ENCODE results near the gene LAMC1.

Gene LAMC1

GRCh38 chr1:183080406-183080805 is 57.2 kb downstream of the LAMC1 start:
- DNase-seq: no peak

DNA sequence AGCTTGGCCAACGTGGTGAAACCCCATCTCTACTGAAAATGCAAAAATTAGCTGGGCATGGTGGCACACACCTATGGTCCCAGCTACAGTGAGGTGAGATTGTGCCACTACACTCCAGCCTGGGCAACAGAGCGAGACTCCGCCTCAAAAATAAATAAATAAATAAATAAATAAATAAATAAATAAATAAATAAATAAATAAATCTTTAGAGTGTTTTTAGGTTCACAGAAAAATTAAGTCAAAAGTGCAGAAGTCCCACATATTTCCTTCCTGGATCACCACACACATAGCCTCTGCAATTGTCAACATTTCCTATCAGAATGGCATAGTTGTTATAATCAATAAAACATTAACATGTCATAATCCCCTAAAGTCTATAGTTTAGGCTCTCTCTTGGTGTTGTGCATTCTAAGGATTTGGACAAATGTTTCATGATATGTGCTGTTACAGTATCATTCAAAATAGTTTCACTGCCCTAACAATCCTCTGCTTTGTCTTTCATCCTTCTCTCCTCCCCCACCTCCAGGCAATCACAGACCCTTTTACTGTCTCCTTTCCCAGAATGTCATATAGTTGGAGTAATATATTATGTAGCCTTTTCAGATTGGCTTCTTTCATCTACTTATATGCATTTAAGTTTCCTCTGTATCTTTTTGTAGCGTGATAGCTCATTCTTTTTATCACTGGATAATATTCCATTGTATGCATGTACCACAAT is 58.3 kb downstream of the LAMC1 start:
- DNase-seq: no peak

DNA sequence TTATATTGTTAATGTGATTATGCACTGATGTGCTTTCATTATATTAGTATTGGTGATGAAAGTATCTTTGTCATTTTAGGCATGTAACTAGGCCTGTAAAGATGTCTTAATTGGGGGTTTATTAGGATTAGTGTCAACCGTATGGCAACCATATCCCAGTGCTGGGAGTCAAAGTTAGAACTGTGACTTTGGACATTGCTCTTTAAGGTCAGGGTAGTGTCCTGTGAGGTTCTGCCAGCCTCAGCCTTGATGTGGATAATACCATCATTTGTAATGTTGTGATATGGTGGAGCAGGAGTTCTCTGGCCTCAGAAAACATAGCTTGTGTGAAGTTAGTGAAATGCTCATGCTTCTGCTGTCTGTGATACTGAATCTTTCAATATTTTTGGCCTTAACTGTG is 59.4 kb downstream of the LAMC1 start:
- no peak for DNase-seq

DNA sequence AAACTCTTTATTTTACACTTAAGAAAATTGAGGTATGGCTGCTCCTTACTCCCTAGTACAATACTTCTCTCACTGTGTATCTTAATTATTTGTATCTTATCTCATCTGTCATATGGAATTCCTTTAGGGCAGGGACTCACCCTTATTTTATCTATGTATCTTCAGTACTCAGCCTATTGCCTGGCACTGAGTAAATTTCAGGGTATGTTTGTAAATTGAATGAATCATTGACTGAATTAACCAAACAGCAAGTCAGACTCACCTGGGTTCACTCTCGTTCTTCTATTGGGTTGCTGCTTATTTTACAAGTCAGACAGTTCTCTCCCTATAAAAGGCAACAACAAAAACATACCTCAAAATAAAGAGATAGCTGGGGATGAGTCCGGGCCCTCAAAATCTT is 63.8 kb downstream of the LAMC1 start:
- DNase-seq: no peak

GRCh38 chr1:183089025-183089639 is 65.9 kb downstream of the LAMC1 start:
- DNase-seq: no peak

- DNase-seq: no peak
Observed at GRCh38 chr1:183090391-183091006, 67.3 kb downstream of the LAMC1 start.

GRCh38 chr1:183091181-183091580 is 68.0 kb downstream of the LAMC1 start:
- no peak for DNase-seq

DNA sequence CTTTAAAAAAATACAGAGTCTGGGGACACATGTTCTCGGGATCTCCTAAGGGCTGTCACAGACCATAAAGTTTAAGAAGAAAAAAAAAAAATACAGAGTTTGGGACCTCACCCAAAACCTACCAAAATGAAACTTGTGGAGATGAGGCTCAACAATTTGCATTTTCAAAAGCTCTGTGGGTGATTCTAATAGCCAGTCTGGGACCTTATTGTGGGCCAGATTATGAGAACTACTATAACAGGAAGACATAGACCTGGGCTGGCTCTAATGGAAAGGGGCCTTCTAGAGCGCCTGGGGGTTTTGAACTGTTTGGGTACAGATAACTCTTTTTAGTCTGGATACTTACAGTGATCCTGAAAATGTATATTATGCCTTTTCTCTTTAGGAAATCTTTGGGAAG is 69.1 kb downstream of the LAMC1 start:
- no peak for DNase-seq

GRCh38 chr1:183093066-183093668 is 69.9 kb downstream of the LAMC1 start:
- no peak for DNase-seq

- peak; percentile 74 for DNase-seq
Observed at GRCh38 chr1:183093786-183094298, 70.6 kb downstream of the LAMC1 start.

DNA sequence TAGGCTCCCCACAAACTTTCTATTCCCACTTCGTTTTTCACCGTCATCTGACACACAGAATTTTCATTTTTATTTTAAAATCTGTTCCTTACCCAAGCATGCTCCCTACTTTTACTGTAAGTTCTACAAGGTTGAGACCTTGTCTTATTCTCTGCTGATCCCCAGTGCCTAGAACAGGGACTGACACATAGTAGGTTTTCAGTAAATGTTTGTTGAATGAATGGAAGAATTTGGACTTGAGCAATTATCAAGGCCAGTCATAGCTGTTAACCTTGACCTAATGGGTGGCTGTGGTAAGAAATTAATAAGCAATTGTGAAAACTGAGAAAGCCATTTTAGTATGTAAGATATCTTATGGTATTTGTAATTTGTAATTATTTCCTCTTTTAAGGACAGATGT is 71.1 kb downstream of the LAMC1 start:
- no peak for DNase-seq

GRCh38 chr1:183096351-183096750 is 73.1 kb downstream of the LAMC1 start:
- no peak for DNase-seq

DNA sequence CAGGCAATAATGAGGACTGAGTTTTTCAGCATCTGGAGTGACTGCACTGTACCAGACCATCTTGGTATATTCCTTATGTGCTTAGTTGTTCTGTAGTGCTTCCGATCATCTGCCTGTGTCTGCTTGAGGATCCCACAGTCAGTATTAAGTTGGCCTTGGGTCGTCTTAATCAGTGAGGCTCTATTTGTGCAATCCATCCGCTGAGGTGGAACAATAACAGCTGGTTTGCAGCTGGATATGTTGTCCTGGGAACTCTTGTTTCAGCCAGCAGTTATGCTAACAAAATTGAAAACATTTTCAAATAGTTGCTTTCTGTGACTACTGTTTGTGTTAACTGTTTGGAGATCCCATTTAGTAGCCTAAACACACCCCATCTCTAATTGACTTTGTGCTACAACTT is 73.7 kb downstream of the LAMC1 start:
- no peak for DNase-seq

- DNase-seq: peak; percentile 69
Observed at GRCh38 chr1:183097438-183098051, 74.3 kb downstream of the LAMC1 start.

DNA sequence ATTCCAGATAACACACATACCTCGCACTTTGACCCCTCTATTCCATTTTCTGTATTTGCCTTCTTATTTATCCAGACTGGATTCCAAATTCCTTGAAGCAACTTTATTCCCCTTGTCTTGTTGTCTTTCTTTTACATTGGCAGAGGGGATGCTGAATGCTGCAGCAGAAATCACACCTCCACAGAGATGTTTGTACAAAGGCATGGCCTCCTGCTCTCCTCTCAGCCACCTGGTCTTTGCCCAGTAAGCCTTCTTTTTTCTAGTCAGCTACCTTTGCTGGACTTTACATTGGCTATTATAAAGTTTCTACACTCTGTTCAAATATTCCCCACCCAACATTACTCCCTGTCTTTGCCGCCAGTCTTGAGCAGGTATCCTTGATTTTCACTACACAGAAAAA is 75.1 kb downstream of the LAMC1 start:
- DNase-seq: no peak

GRCh38 chr1:183100361-183100974 is 77.2 kb downstream of the LAMC1 start:
- no peak for DNase-seq

GRCh38 chr1:183101081-183101480 is 77.9 kb downstream of the LAMC1 start:
- DNase-seq: no peak

DNA sequence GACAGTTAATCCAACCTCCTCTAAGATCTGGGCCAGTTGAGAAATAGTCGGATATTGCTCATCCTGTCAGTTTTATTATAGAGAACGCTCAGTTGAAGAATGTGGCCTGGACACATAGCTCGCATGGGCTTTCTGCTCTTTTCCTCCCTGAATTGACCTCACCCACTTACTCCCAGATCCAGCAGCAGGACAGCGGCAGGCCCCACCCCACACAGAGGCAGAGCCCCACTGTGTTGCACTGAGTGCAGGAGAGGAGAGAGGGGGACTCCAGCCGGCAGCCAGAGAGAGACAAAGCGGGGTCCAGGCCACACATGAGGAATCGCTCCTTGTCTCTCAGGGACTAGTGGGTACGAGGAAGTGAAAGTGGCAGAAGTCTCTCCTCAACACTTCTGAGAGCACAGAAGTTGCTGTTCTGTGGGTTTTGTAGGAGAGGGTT is 78.6 kb downstream of the LAMC1 start:
- no peak for DNase-seq

DNA sequence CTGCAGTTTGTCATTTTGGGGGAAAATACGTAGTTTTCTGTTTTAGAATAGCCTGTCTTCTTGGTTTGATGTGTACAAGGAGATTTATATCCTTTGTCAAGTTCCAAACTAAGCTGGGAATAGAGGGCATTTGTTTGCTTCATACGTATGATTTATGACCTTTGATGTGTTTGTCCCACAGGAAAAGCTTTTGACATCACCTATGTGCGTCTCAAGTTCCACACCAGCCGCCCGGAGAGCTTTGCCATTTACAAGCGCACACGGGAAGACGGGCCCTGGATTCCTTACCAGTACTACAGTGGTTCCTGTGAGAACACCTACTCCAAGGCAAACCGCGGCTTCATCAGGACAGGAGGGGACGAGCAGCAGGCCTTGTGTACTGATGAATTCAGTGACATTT is 79.9 kb downstream of the LAMC1 start:
- DNase-seq: no peak

DNA sequence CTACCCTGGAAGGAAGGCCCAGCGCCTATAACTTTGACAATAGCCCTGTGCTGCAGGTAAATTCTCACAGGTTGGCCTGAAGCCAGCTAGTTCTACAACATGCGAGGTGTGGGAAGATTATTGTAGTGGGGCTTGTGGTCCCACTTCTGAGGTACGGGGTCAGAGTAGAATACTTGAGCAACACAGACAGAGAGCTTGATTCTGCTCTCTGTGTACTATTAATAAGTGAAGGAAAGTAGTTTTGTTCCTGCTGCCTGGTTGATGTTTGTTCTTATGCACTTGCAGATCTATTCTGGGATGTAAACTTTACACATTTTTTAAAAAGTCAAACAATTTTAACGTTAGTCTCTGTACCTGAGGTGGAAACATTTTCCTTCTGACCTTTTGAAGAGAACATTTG is 80.4 kb downstream of the LAMC1 start:
- no peak for DNase-seq

DNA sequence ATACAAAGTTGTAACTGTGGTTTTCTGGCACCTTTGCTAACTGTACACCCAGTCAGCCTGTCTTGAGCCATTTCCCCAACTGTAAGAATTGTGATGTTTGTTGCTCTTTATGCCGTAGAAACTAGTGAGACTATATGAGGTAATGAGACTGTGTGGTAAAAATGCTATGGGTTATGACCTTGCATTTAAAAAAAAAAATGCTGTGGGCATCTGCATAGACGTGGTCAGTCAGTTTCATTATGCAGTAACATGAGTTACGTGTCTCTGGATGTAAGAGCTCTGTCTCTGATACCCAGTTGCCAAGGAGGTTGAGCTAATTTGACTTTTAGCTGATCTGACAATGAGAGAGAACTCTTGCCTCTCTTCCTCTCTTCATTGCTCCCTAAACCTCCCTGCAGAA is 82.2 kb downstream of the LAMC1 start:
- DNase-seq: peak; percentile 17

- no peak for DNase-seq
Observed at GRCh38 chr1:183106166-183106565, 82.9 kb downstream of the LAMC1 start.

GRCh38 chr1:183106746-183107145 is 83.5 kb downstream of the LAMC1 start:
- no peak for DNase-seq
